NOMO-1 treated with DMSO at 0.1 percent for 48 hours (cell line): ENCODE measurements around the gene AP5S1.

ENCODE experiments used
- DNase-seq: peaks from one replicate; lab custom pipeline; 2025; ENCODE audit not compliant: unreplicated experiment; lab: John Stamatoyannopoulos, UW

Gene AP5S1

DNA sequence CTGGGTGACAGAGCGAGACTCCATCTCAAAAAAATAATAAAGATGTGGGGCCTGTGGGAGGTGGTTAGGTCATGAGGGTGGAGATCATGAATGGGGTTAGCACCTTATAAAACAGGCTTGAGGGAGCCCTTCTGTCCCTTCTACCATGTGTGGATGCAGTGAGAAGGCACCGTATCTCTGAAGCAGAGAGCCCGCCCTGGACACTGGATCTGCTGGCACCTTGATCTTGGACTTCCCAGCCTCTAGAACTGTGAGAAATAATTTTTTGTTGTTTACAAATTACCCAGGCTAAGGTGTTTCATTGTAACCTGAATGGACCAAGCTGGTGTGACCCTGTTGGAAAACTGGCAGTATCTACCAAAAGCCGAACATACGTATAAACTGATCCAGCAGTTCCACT lies 53.2 kb downstream of the AP5S1 start:
- no peak for DNase-seq

DNA sequence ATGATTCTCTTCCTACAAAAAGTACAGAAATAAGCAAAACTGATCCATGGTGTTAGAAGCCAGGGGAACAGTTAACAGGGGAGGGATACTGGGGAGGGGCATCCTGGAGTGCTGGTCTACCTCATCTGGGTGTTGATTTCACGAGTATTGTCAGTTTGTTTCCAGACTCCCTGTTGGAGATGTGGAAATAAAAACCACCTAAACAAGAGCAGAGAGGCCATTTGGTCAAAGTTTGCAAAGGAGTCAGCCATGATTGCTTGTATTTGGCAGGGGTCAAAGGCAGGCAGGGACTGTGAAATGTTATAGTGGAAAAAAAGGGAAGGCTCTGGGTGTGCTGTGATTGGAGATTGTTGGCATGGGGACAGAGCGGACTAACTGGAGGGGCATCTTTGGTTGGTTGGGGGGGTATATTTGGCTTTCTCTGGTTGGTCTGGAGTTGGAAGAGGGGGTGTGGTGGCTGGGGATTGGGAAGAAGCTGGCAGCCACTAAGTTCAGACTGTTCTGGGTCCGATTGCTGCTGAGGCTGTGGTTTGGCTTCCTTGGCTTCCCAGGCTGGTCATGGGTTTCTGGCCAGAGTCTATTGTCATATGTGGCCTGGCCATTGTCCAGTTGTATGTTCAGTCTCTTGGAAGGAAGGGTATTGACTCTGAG lies 54.0 kb downstream of the AP5S1 start:
- no peak for DNase-seq

DNA sequence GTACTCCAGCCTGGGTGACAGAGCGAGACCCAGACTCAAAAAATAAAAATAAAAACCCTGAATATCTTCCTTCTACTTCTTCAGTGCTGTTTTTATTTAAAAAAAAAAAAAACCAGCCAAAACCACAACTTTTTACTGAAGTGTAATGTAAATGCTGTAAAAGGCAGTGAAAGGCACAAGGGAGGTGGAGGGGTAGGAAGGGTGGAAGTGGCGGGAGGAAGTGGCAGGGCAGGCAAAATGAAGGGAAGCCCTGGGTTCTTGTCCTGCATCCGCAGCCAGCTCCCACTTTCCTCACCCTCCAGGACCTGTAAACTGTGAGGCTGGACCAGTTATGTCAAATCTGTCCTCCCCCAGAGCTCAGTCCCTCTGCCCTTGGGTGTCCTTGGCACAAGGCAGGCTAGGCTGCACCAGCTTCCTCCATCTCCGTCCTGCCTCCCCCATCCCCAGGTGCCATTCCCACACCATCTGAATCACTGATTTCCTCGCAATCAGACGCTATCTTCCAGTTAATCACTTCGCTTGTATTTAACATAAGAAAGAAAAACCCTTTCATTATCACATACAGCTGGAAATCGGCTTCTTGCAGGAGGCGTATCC lies 55.1 kb downstream of the AP5S1 start:
- DNase-seq = no peak

DNA sequence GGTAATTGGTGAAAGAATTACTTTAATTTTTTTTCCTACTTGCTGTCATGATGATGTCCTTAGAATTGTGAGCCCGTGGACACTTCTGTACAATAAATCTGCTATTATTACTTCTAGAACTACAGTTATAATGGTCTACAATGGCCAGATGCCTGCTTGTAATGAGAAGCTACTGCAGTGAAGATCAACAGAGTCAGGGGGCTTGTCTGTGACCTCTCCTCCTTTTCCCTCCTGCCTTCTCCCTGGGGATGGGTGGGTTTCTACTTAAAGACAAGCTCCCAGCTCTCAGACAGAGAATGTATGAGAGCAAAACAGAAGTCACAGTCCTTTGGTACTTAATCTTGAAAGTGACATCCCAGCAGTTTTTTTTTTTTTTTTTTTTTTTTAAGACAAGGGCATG lies 55.7 kb downstream of the AP5S1 start:
- no peak for DNase-seq

DNA sequence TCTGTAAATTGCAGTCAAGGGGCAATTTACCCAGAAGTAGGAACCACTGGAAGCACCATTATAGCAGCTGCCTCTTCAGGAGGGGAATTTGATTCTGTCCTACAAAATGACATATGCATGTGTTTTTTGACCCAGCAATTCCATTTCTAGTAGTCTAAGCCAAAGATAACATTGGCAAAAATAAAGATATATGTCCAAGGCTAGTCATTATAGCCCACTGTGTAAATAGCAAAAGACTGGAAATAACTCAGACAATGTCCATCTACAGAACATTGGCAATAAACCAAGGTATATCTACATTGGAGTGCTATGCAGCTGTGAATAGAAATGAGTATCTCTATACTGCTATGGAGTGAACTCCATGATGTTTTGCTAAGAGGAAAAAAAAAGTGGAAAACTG lies 56.3 kb downstream of the AP5S1 start:
- no peak for DNase-seq
